ENCODE measurements around the gene RNFT2. TPM values are rescaled to one million over a fixed set of nuclear protein-coding genes. Genes with fewer than 3 reads are reported as not detected.

The RNFT2 gene
- total RNA-seq, 1 donor from 2014 or later, result 0.66 TPM

GRCh38 chr12:116862167-116862566, 124.1 kb downstream of the RNFT2 start:
- no peak for TF ChIP-seq CTCF (IDR thresholded peaks at IDR 0.05; ENCODE audit: borderline replicate concordance)
- H3K27me3 ChIP-seq (ENCODE audit: low read depth), result peaks cover 31% of the 10 kb centered on the region

GRCh38 chr12:116863275-116863767, 125.2 kb downstream of the RNFT2 start:
- intact Hi-C loops (cut with micrococcal nuclease), result no loop called here
- peak; percentile 25 for TF ChIP-seq CTCF (IDR thresholded peaks at IDR 0.05; ENCODE audit: borderline replicate concordance)
- no peak overlapping the region for H3K27ac ChIP-seq (replicated peaks)
- H3K4me1 ChIP-seq, result peaks cover 12% of the 10 kb centered on the region
- no peaks in the 10 kb centered on the region for H3K9me3 ChIP-seq (replicated peaks)
- H3K4me3 ChIP-seq, result no peak overlapping the region
- no peaks in the 10 kb centered on the region for H3K36me3 ChIP-seq
- peaks cover 22% of the 10 kb centered on the region for H3K27me3 ChIP-seq (ENCODE audit: low read depth)
- no peak for DNase-seq

More at GRCh38 chr12:116862167-116862566, 124.1 kb downstream of the RNFT2 start:
- DNase-seq, result no peak
- intact Hi-C loops (cut with micrococcal nuclease), result no loop called here
- Histone ChIP-seq H3K4me1 (peaks cover 12% of the 10 kb centered on the region), H3K9me3 (replicated peaks) (no peaks in the 10 kb centered on the region), H3K36me3 (no peaks in the 10 kb centered on the region), H3K4me3 (no peak overlapping the region), H3K27ac (replicated peaks) (no peak overlapping the region)

GRCh38 chr12:116864371-116865160, 126.5 kb downstream of the RNFT2 start:
- no peak overlapping the region for H3K27ac ChIP-seq (replicated peaks)
- H3K4me1 ChIP-seq, result peaks cover 12% of the 10 kb centered on the region
- no peaks in the 10 kb centered on the region for H3K9me3 ChIP-seq (replicated peaks)
- peaks cover 26% of the 10 kb centered on the region for H3K27me3 ChIP-seq (ENCODE audit: low read depth)
- no peak for TF ChIP-seq CTCF (IDR thresholded peaks at IDR 0.05; ENCODE audit: borderline replicate concordance)
- no peak for DNase-seq
- intact Hi-C loops (cut with micrococcal nuclease), result no loop called here
- H3K36me3 ChIP-seq, result no peaks in the 10 kb centered on the region
- no peak overlapping the region for H3K4me3 ChIP-seq

- no peak for TF ChIP-seq CTCF (IDR thresholded peaks at IDR 0.05; ENCODE audit: borderline replicate concordance)
- Histone ChIP-seq H3K27ac (replicated peaks) (no peak overlapping the region), H3K9me3 (replicated peaks) (no peaks in the 10 kb centered on the region), H3K27me3 (ENCODE audit: low read depth) (peaks cover 37% of the 10 kb centered on the region), H3K4me1 (no peaks in the 10 kb centered on the region), H3K4me3 (no peak overlapping the region), H3K36me3 (no peaks in the 10 kb centered on the region)
- intact Hi-C loops (cut with micrococcal nuclease), result no loop called here
- DNase-seq, result no peak
Observed at GRCh38 chr12:116867523-116867922, 129.4 kb downstream of the RNFT2 start.

- no peak for DNase-seq
- no peak overlapping the region for H3K4me3 ChIP-seq
- H3K9me3 ChIP-seq (replicated peaks), result peaks cover 10% of the 10 kb centered on the region
- H3K27me3 ChIP-seq (ENCODE audit: low read depth), result peaks cover 48% of the 10 kb centered on the region
- TF ChIP-seq CTCF (IDR thresholded peaks at IDR 0.05; ENCODE audit: borderline replicate concordance), result no peak
- H3K36me3 ChIP-seq, result no peaks in the 10 kb centered on the region
- intact Hi-C loops (cut with micrococcal nuclease), result no loop called here
- no peaks in the 10 kb centered on the region for H3K4me1 ChIP-seq
- H3K27ac ChIP-seq (replicated peaks), result no peak overlapping the region
Observed at GRCh38 chr12:116870306-116870705, 132.2 kb downstream of the RNFT2 start.
